ENCODE measurements around the gene GAS7. TPM values are rescaled to one million over a fixed set of nuclear protein-coding genes. Genes with fewer than 3 reads are reported as not detected.
A peak's percentile ranks its signal among the peaks of the same experiment; 100 is the strongest.

GAS7 gene
- total and polyA plus RNA-seq, 2 experiments from 2014 or later, result 25.8 to 27.3 TPM

GRCh38 chr17:10089196-10089804 is 109.1 kb downstream of the GAS7 start:
- H3K27me3 ChIP-seq, result no peaks in the 10 kb centered on the region
- no peak overlapping the region for H3K4me2 ChIP-seq
- H3K27ac ChIP-seq, result peak overlapping the region; percentile 20
- H3K36me3 ChIP-seq (replicated peaks; ENCODE audit: insufficient read depth, low read depth), result no peaks in the 10 kb centered on the region
- H3K4me3 ChIP-seq, result no peak overlapping the region
- no peak for DNase-seq (ENCODE audit: low spot score)
- H3K79me2 ChIP-seq, result peaks cover 3% of the 10 kb centered on the region
- H3K9me3 ChIP-seq (ENCODE audit: low read depth), result no peaks in the 10 kb centered on the region
- no peaks in the 10 kb centered on the region for H3K9me2 ChIP-seq (replicated peaks; ENCODE audit: insufficient read depth)
- H3K4me1 ChIP-seq (ENCODE audit: insufficient read depth), result peaks cover 23% of the 10 kb centered on the region
- no peak for TF ChIP-seq EZH2 (IDR thresholded peaks at IDR 0.05; ENCODE audit: borderline replicate concordance)
- no peak for TF ChIP-seq EZH2phosphoT487 (IDR thresholded peaks at IDR 0.05; ENCODE audit: low read depth, severe bottlenecking, unreplicated experiment)
- no peak for TF ChIP-seq CTCF (IDR thresholded peaks at IDR 0.05; ENCODE audit: poor library complexity)
- no peaks in the 10 kb centered on the region for H4K20me1 ChIP-seq (ENCODE audit: insufficient read depth, poor library complexity, severe bottlenecking)
- H2AFZ ChIP-seq, result no peak overlapping the region
- WGBS (ENCODE audit: low lambda C conversion rate, missing lambda C conversion rate), result 47% methylated on average over 4 of the region's 4 CpGs

- H3K36me3 ChIP-seq (replicated peaks; ENCODE audit: insufficient read depth, low read depth), result no peaks in the 10 kb centered on the region
- peaks cover 23% of the 10 kb centered on the region for H3K4me1 ChIP-seq (ENCODE audit: insufficient read depth)
- H4K20me1 ChIP-seq (ENCODE audit: insufficient read depth, poor library complexity, severe bottlenecking), result no peaks in the 10 kb centered on the region
- H3K4me3 ChIP-seq, result no peak overlapping the region
- no peak overlapping the region for H2AFZ ChIP-seq
- DNase-seq (ENCODE audit: low spot score), result no peak
- TF ChIP-seq EZH2phosphoT487 (IDR thresholded peaks at IDR 0.05; ENCODE audit: low read depth, severe bottlenecking, unreplicated experiment) (no peak), EZH2 (IDR thresholded peaks at IDR 0.05; ENCODE audit: borderline replicate concordance) (no peak), CTCF (IDR thresholded peaks at IDR 0.05; ENCODE audit: poor library complexity) (no peak)
- 44% methylated on average over 6 of the region's 6 CpGs for WGBS (ENCODE audit: low lambda C conversion rate, missing lambda C conversion rate)
- H3K9me2 ChIP-seq (replicated peaks; ENCODE audit: insufficient read depth), result no peaks in the 10 kb centered on the region
- no peak overlapping the region for H3K4me2 ChIP-seq
- H3K79me2 ChIP-seq, result peaks cover 5% of the 10 kb centered on the region
- no peaks in the 10 kb centered on the region for H3K9me3 ChIP-seq (ENCODE audit: low read depth)
- no peak overlapping the region for H3K27ac ChIP-seq
- H3K27me3 ChIP-seq, result no peaks in the 10 kb centered on the region
Measured at GRCh38 chr17:10088444-10088843, 110.0 kb downstream of the GAS7 start.

- Histone ChIP-seq H3K4me3 (no peak overlapping the region), H3K79me2 (peaks cover 5% of the 10 kb centered on the region), H3K4me1 (ENCODE audit: insufficient read depth) (peaks cover 23% of the 10 kb centered on the region), H3K36me3 (replicated peaks; ENCODE audit: insufficient read depth, low read depth) (no peaks in the 10 kb centered on the region), H4K20me1 (ENCODE audit: insufficient read depth, poor library complexity, severe bottlenecking) (no peaks in the 10 kb centered on the region), H3K9me2 (replicated peaks; ENCODE audit: insufficient read depth) (no peaks in the 10 kb centered on the region), H3K27ac (peak overlapping the region; percentile 88), H3K9me3 (ENCODE audit: low read depth) (no peaks in the 10 kb centered on the region), H3K27me3 (no peaks in the 10 kb centered on the region), H3K4me2 (no peak overlapping the region), H2AFZ (no peak overlapping the region)
- TF ChIP-seq CTCF (IDR thresholded peaks at IDR 0.05; ENCODE audit: poor library complexity), result no peak
- TF ChIP-seq EZH2phosphoT487 (IDR thresholded peaks at IDR 0.05; ENCODE audit: low read depth, severe bottlenecking, unreplicated experiment), result no peak
- no peak for TF ChIP-seq EZH2 (IDR thresholded peaks at IDR 0.05; ENCODE audit: borderline replicate concordance)
- no peak for DNase-seq (ENCODE audit: low spot score)
- WGBS (ENCODE audit: low lambda C conversion rate, missing lambda C conversion rate), result 73% methylated on average over 3 of the region's 3 CpGs
Measured at GRCh38 chr17:10087355-10087754, 111.1 kb downstream of the GAS7 start.
